Panc1 (cell line): ENCODE data around the gene ZKSCAN3.
A peak's percentile ranks its signal among the peaks of the same experiment; 100 is the strongest.

Experiments
- CTCF ChIP-seq: fragments of 450-650 bp; IDR thresholded peaks from 2 replicates; pipeline ENCODE4 v1.5.1; 2017; ENCODE audit warnings: mild to moderate bottlenecking
- POLR2AphosphoS5 ChIP-seq: IDR thresholded peaks from 2 replicates; pipeline ENCODE4 v1.6.1; 2012; ENCODE audit warnings: mild to moderate bottlenecking, low read depth, low read length, moderate library complexity
- REST ChIP-seq, 2 experiments: IDR thresholded peaks; 2 replicates each; pipeline ENCODE4 v1.6.1; 2011 to 2012; ENCODE audit warnings: low read depth in 2 of 2, control low read depth in 1 of 2, low read length in 1 of 2, mild to moderate bottlenecking in 1 of 2, moderate library complexity in 1 of 2; ENCODE audit not compliant: insufficient read depth in 1 of 2
- SIN3A ChIP-seq: IDR thresholded peaks from 2 replicates; pipeline ENCODE4 v1.6.1; 2012; ENCODE audit warnings: low read depth, mild to moderate bottlenecking, low read length, moderate library complexity, borderline replicate concordance; ENCODE audit not compliant: insufficient read depth
- TCF7L2 ChIP-seq: IDR thresholded peaks from 2 replicates; pipeline ENCODE4 v1.6.1; 2011; ENCODE audit warnings: mild to moderate bottlenecking, low read depth, low read length, inconsistent platforms

- no peak for TF ChIP-seq CTCF
- no peak for TF ChIP-seq TCF7L2
- peak; percentile 69 for TF ChIP-seq POLR2AphosphoS5
- no peak for TF ChIP-seq REST (IDR thresholded peaks at IDR 0.05; ENCODE audit: insufficient read depth in 1 of 2, low read depth in 2 of 2, low read length in 1 of 2)
- TF ChIP-seq SIN3A = 0 out of 2 replicates have a peak, but pooled peaks have one; percentile 58
These were observed 4.4 kb downstream of the ZKSCAN3 start for GRCh38 chr6:28353981-28354676.
